Tibial nerve (tissue), 4 donors: Measurements from ENCODE around the gene MAP1LC3B. TPM values are rescaled to one million over a fixed set of nuclear protein-coding genes. Genes with fewer than 3 reads are reported as not detected.

ENCODE experiments used
- DNase-seq, 2 donors: peaks; one replicate each; pipeline ENCODE4 v3.0.0-alpha.2; 2019; ENCODE audit warnings: low spot score in 2 of 2
- H3K27ac ChIP-seq, 4 donors: fragments of 200-600 bp; sonication (generic) in 3 of 4; one replicate each; pipeline ENCODE4 v1.5.1; 2017 to 2019; ENCODE audit warnings: mild to moderate bottlenecking in 1 of 4
- H3K27me3 ChIP-seq, 2 donors: fragments of 200-600 bp; sonication (generic) in 1 of 2; one replicate each; pipeline versions ENCODE4 v1.5.1 to v1.6.0; 2017 to 2019
- H3K36me3 ChIP-seq, 3 donors: fragments of 200-600 bp; sonication (generic); one replicate each; pipeline ENCODE4 v1.5.1; 2018 to 2019
- H3K4me1 ChIP-seq, 4 donors: fragments of 200-600 bp; sonication (generic) in 3 of 4; one replicate each; pipeline ENCODE4 v1.5.1; 2017 to 2019
- H3K4me3 ChIP-seq, 4 donors: fragments of 200-600 bp; sonication (generic) in 3 of 4; one replicate each; pipeline ENCODE4 v1.5.1; 2017 to 2019; ENCODE audit warnings: mild to moderate bottlenecking in 1 of 4, moderate library complexity in 1 of 4
- H3K9me3 ChIP-seq, 4 donors: fragments of 200-600 bp; sonication (generic) in 3 of 4; one replicate each; pipeline ENCODE4 v1.5.1; 2017 to 2019
- CTCF ChIP-seq, 5 experiments: fragments of 200-600 bp in 3 of 5; fragments of 450-650 bp in 2 of 5; sonication (generic) in 3 of 5; IDR thresholded peaks; one replicate each; pipeline ENCODE4 v1.5.1; 2016 to 2019; ENCODE audit warnings: antibody characterized with exemption in 5 of 5, mild to moderate bottlenecking in 3 of 5, moderate library complexity in 2 of 5
- EP300 ChIP-seq, 2 donors: sonication (generic); formaldehyde crosslinking; IDR thresholded peaks; one replicate each; pipeline ENCODE4 v1.6.1; 2017; ENCODE audit warnings: antibody characterized with exemption in 2 of 2, mild to moderate bottlenecking in 1 of 2
- POLR2A ChIP-seq, 2 donors: fragments of 450-650 bp; IDR thresholded peaks; one replicate each; pipeline ENCODE4 v1.6.1; 2017; ENCODE audit warnings: antibody characterized with exemption in 2 of 2, mild to moderate bottlenecking in 2 of 2, moderate library complexity in 2 of 2
- WGBS, 2 donors: methylation state at CpG; one replicate each; pipeline ENCODE4 v1.1.5; 2018; 5-methylcytosine and 5-hydroxymethylcytosine counted together
- total RNA-seq, 4 donors: library from RNA; depleted of rRNA; stranded (reverse); fragments of >200 nt; gene quantifications; one replicate each; pipeline ENCODE4 v1.1.0, GENCODE V29; 2016

Gene MAP1LC3B
- total RNA-seq, 4 donors from 2014 or later = 60.9 to 78.1 (median 68.2) TPM

- DNase-seq = no peak
- 68 to 73% methylated on average over 9 of the region's 9 CpGs for WGBS, 2 donors
- Histone ChIP-seq H3K27me3 (no peaks in the 10 kb centered on the region), H3K9me3 (no peaks in the 10 kb centered on the region), H3K4me1 (peaks cover 0 to 12% (median 0%) of the 10 kb centered on the region in 4 donors), H3K4me3 (no peak overlapping the region), H3K27ac (no peak overlapping the region), H3K36me3 (peaks cover 0 to 73% (median 0%) of the 10 kb centered on the region in 3 donors)
- TF ChIP-seq POLR2A (IDR thresholded peaks at IDR 0.05) (no peak), EP300 (IDR thresholded peaks at IDR 0.05) (no peak), CTCF (IDR thresholded peaks at IDR 0.05) (no peak)
These were observed 40.8 kb upstream of the MAP1LC3B start for GRCh38 chr16:87351320-87351698.

DNA sequence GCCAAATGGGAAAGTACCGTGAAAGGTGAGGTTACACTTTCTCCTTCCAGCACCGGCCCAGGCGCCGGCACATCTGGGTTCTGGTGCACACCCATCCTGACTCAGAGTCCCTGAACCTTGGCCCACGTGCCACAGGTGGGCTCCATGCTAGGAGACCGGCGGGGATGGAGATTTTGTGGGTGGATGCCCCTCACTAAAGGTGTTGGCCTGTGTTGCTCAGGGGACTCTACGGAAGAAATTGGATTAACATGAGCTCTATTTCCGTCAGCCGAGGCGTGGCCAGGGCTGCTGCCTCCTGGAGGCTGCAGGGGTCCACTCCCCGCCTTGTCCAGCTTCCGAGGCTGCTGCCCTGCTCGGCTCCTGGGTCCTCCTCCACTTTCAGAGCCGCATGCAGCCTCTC lies 39.3 kb upstream of the MAP1LC3B start:
- TF ChIP-seq EP300 (IDR thresholded peaks at IDR 0.05) (no peak), CTCF (IDR thresholded peaks at IDR 0.05) (no peak), POLR2A (IDR thresholded peaks at IDR 0.05) (no peak)
- no peak for DNase-seq
- H3K27ac ChIP-seq = no peak overlapping the region
- WGBS, 2 donors = 89 to 91% methylated on average over 13 to 15 of the region's 15 CpGs
- H3K36me3 ChIP-seq = peaks cover 0 to 74% (median 2%) of the 10 kb centered on the region in 3 donors
- no peak overlapping the region for H3K4me3 ChIP-seq
- no peaks in the 10 kb centered on the region for H3K27me3 ChIP-seq
- peaks cover 0 to 12% (median 0%) of the 10 kb centered on the region in 4 donors for H3K4me1 ChIP-seq
- H3K9me3 ChIP-seq = no peaks in the 10 kb centered on the region

- no peak for DNase-seq
- WGBS, 2 donors = 90 to 91% methylated on average over 17 of the region's 17 CpGs
- TF ChIP-seq CTCF (IDR thresholded peaks at IDR 0.05) (no peak), EP300 (IDR thresholded peaks at IDR 0.05) (no peak), POLR2A (IDR thresholded peaks at IDR 0.05) (no peak)
- peaks cover 0 to 12% (median 0%) of the 10 kb centered on the region in 4 donors for H3K4me1 ChIP-seq
- no peak overlapping the region for H3K4me3 ChIP-seq
- H3K36me3 ChIP-seq = peaks cover 2 to 74% (median 10%) of the 10 kb centered on the region in 3 donors
- H3K27ac ChIP-seq = no peak overlapping the region
- no peaks in the 10 kb centered on the region for H3K27me3 ChIP-seq
- H3K9me3 ChIP-seq = no peaks in the 10 kb centered on the region
These were observed 38.5 kb upstream of the MAP1LC3B start for GRCh38 chr16:87353613-87354012.

GRCh38 chr16:87356491-87356853 lies 35.7 kb upstream of the MAP1LC3B start:
- TF ChIP-seq POLR2A (IDR thresholded peaks at IDR 0.05) (no peak), CTCF (IDR thresholded peaks at IDR 0.05) (no peak), EP300 (IDR thresholded peaks at IDR 0.05) (no peak)
- 89 to 92% methylated on average over 8 of the region's 8 CpGs for WGBS, 2 donors
- Histone ChIP-seq H3K27me3 (no peaks in the 10 kb centered on the region), H3K27ac (no peak overlapping the region), H3K36me3 (peaks cover 5 to 91% (median 17%) of the 10 kb centered on the region in 3 donors), H3K4me3 (no peak overlapping the region), H3K4me1 (no peaks in the 10 kb centered on the region), H3K9me3 (no peaks in the 10 kb centered on the region)
- no peak for DNase-seq

GRCh38 chr16:87358250-87358649 lies 33.9 kb upstream of the MAP1LC3B start:
- TF ChIP-seq EP300 (IDR thresholded peaks at IDR 0.05) = no peak
- no peak for TF ChIP-seq POLR2A (IDR thresholded peaks at IDR 0.05)
- 94% methylated on average over 17 of the region's 17 CpGs for WGBS, 2 donors
- DNase-seq = no peak
- Histone ChIP-seq H3K27me3 (no peaks in the 10 kb centered on the region), H3K4me1 (peaks cover 0 to 1% (median 0%) of the 10 kb centered on the region in 4 donors), H3K27ac (no peak overlapping the region), H3K9me3 (no peaks in the 10 kb centered on the region), H3K36me3 (peaks cover 5 to 95% (median 17%) of the 10 kb centered on the region in 3 donors), H3K4me3 (no peak overlapping the region)

DNA sequence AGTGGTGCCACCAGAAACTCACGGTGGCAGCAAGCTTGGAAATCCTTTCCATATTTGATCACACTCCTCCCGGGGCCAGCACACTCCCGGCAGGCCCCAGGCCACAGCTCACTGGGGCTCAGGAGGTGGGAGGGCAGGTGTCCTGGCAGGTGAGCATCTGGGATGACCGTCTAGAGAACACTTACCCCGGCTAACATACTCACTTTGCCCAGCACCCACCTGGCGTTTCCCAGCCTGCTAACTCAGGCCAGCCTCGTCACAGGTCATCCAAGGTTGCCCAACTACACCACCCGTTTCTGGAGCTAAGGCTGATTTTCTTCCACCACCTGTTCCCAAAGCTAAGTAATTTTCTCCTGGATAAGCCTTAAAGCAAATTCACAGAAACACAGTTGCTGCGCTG lies 33.4 kb upstream of the MAP1LC3B start:
- H3K4me1 ChIP-seq = peaks cover 0 to 6% (median 0%) of the 10 kb centered on the region in 4 donors
- H3K27ac ChIP-seq = no peak overlapping the region
- 89 to 95% methylated on average over 9 of the region's 9 CpGs for WGBS, 2 donors
- H3K9me3 ChIP-seq = no peaks in the 10 kb centered on the region
- H3K27me3 ChIP-seq = no peaks in the 10 kb centered on the region
- no peak for DNase-seq
- peaks cover 5 to 93% (median 17%) of the 10 kb centered on the region in 3 donors for H3K36me3 ChIP-seq
- TF ChIP-seq EP300 (IDR thresholded peaks at IDR 0.05) = no peak
- no peak for TF ChIP-seq POLR2A (IDR thresholded peaks at IDR 0.05)
- no peak for TF ChIP-seq CTCF (IDR thresholded peaks at IDR 0.05)
- H3K4me3 ChIP-seq = no peak overlapping the region
